Vagina (tissue), 2 donors: Measurements from ENCODE around the gene ULBP1.

Experiments
- CTCF ChIP-seq, 3 experiments: fragments of 450-650 bp in 2 of 3; fragments of 200-600 bp in 1 of 3; sonication (generic) in 1 of 3; IDR thresholded peaks; one replicate each; pipeline ENCODE4 v1.5.1; 2017 to 2019; ENCODE audit warnings: antibody characterized with exemption in 3 of 3, mild to moderate bottlenecking in 2 of 3, moderate library complexity in 2 of 3
- POLR2A ChIP-seq, 2 donors: fragments of 450-650 bp; IDR thresholded peaks; one replicate each; pipeline ENCODE4 v1.6.1; 2017; ENCODE audit warnings: antibody characterized with exemption in 2 of 2, mild to moderate bottlenecking in 2 of 2, moderate library complexity in 2 of 2
- POLR2AphosphoS5 ChIP-seq, 2 donors: sonication (generic); formaldehyde crosslinking; IDR thresholded peaks; one replicate each; pipeline ENCODE4 v1.9.0; 2017; ENCODE audit warnings: antibody characterized with exemption in 2 of 2, mild to moderate bottlenecking in 2 of 2, low read depth in 1 of 2; ENCODE audit not compliant: insufficient read depth in 1 of 2

- no peak for TF ChIP-seq POLR2A (IDR thresholded peaks at IDR 0.05)
- no peak for TF ChIP-seq POLR2AphosphoS5 (IDR thresholded peaks at IDR 0.05; ENCODE audit: insufficient read depth in 1 of 2, low read depth in 1 of 2)
- TF ChIP-seq CTCF (IDR thresholded peaks at IDR 0.05) = no peak
Measured at GRCh38 chr6:150008588-150008987, 44.8 kb downstream of the ULBP1 start.
